NCI-H2029 treated with DMSO at 0.1 percent for 48 hours (cell line): ENCODE results near the gene NMT2.
A peak's percentile ranks its signal among the peaks of the same experiment; 100 is the strongest.

Experiments used
- DNase-seq: peaks from one replicate; lab custom pipeline; 2025; lab: John Stamatoyannopoulos, UW

NMT2 gene

DNA sequence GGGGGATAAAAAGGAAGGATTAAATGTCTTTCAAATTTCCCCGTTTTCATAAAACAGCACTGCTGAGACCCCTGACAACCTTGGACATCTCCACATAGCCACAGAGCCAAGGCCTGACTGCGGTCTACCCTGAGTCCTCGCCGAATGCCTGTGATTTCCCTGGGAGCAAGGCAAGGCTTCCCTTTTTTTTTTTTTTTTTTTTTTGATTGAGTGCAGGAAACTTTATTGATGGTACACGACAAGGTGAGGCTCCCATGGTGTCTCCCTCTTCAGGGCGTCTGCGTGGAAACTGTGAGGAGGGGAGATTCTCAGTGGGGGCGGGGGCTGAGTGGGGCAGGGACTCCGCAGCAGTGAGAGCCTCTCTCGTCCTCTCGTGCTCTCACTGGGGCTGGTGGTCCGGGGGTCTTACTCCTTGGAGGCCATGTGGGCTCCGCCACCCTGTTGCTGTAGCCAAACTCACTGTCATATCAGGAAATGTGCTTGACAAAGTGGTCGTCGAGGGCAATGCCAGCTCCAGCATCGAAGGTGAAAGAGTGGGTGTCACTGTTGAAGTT is 75.6 kb downstream of the NMT2 start:
- no peak for DNase-seq

DNA sequence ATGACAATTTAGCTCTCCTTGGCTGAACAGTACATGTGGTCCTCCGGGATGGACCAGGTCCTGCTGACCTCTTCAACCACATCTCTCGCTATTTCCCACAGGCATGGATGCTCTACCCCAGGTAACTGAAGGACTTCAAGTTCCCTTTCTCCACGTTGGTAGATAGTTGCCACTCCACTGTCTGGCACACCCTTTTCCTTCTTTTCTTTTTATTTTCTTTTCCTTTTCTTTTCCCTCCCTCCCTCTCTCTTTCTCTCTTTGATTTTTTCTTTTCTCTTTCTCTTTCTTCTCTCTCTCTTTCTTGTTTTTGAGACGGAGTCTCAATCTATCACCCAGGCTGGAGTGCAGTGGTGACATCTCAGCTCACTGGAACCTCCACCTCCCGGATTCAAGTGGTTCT is 77.1 kb downstream of the NMT2 start:
- no peak for DNase-seq

- no peak for DNase-seq
Measured at GRCh38 chr10:15088428-15089261, 79.8 kb downstream of the NMT2 start, which contains the start of gene ACBD7. Gene ACBD7, minus strand, starts transcription at chr10:15088776. Its CDS starts 48 bp downstream, at chr10:15088728.

GRCh38 chr10:15084502-15084922 is 84.0 kb downstream of the NMT2 start:
- DNase-seq, result peak; percentile 13

- DNase-seq, result no peak
Measured at GRCh38 chr10:15083674-15084501, 84.6 kb downstream of the NMT2 start.

- DNase-seq, result no peak
Measured at GRCh38 chr10:15075421-15075820, 93.1 kb downstream of the NMT2 start.

DNA sequence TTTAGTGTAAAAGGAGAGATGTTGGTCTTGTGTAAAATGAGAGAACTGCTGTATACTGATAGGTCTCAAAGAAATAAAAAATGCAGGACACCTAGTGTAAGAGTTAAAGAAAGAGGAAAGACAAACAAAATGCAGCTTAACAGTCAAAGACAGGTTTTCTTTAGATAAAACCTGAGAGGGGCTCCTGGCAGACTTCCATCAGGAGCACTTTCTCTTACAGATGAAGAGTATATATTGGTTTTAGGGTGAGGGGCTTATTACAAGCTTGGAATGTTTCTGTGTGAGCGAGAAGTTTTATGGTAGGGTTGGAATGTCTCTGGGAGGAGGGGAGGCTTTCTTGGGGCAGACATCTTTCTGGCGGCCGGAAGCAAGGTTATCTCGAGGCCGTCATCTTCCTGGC is 96.1 kb downstream of the NMT2 start:
- DNase-seq, result no peak

DNA sequence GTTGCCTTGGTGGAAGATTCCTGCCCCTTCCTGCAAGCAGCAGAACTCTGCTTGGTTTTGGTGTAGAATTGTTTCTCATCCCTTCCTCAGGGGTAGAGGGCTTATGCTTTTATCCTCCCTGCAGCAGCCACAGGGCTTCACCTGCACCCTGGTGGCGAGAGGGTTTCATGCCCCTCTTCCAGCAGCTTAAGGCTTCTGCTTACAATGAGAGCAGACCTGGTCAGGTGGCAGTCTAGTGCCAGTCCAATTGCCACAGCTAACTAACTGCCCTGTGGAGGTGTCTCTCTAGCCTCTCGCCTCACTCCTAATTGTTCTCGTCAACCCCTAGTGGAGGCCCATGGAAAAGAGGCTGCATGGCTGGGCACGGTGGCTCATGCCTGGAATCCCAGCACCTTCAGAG is 99.3 kb downstream of the NMT2 start:
- DNase-seq, result no peak

GRCh38 chr10:15068802-15069201 is 99.7 kb downstream of the NMT2 start:
- no peak for DNase-seq

- no peak for DNase-seq
Measured at GRCh38 chr10:15067154-15067553, 101.3 kb downstream of the NMT2 start.

DNA sequence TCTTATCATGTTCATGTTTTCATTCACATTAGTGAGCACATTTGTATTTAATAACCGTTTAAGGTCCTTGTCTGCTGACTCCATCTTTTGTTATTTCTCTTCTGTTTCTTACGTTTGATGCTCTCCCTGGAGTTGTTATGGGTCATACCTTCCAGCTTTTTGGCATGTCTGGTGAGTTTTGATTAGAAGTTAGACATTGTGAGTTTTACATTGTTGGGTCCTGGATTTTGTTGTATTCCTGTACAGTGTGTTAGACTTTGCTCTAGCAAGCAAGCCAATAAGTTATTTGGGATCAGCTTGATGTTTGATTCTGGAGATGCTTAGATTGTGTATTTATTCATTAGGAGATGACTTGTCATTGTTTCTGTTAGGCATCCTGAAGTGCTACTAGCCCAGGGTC is 107.9 kb downstream of the NMT2 start:
- no peak for DNase-seq

DNA sequence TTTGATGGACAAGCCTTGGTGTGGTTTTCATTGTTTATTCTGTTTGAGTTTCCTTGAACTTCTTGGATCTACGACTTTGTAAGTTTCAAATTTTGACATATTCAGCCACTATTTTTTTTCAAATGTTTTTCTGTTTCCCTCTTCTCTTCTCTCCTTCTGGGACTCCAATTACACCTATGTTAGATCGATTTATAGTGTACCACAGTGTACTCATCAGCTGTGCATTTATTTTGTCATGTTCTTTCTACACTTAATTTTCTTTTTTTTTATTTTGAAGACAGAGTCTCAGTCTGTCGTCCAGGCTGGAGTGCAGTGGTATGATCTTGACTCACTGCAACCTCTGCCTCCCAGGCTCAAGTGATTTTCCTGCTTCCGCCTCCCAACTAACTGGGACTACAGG is 108.6 kb downstream of the NMT2 start:
- DNase-seq, result no peak

GRCh38 chr10:15058689-15059088 is 109.8 kb downstream of the NMT2 start:
- no peak for DNase-seq
